ENCODE results near the gene NR6A1. TPM values are rescaled to one million over a fixed set of nuclear protein-coding genes. Genes with fewer than 3 reads are reported as not detected.
A peak's percentile ranks its signal among the peaks of the same experiment; 100 is the strongest.

Gene NR6A1
- total RNA-seq, 6 donors from 2014 or later: 4.2 to 34.6 (median 8.2) TPM

- ATAC-seq (ENCODE audit: low FRiP score in 2 of 2): no peak
- Histone ChIP-seq H3K27me3 (no peaks in the 10 kb centered on the region), H3K4me3 (no peak overlapping the region), H3K4me1 (peaks cover 0 to 6% (median 0%) of the 10 kb centered on the region in 4 donors), H3K27ac (no peak overlapping the region), H3K9me3 (no peaks in the 10 kb centered on the region), H3K36me3 (peaks cover 0 to 15% (median 0%) of the 10 kb centered on the region in 4 donors)
- DNase-seq: peak in 1 of 2 donors; percentile 79
- WGBS, 2 donors: 95 to 97% methylated on average over 33 to 59 of the region's 60 CpGs
- no peak for TF ChIP-seq CTCF (IDR thresholded peaks at IDR 0.05)
- no peak for TF ChIP-seq EP300 (IDR thresholded peaks at IDR 0.05)
- TF ChIP-seq POLR2AphosphoS5 (IDR thresholded peaks at IDR 0.05): no peak
- TF ChIP-seq POLR2A (IDR thresholded peaks at IDR 0.05): no peak
Observed at GRCh38 chr9:124809741-124810500, 38.8 kb upstream of the NR6A1 start.

GRCh38 chr9:124809211-124809610 lies 38.1 kb upstream of the NR6A1 start:
- no peaks in the 10 kb centered on the region for H3K9me3 ChIP-seq
- WGBS, 2 donors: 90 to 96% methylated on average over 6 of the region's 6 CpGs
- no peak overlapping the region for H3K4me3 ChIP-seq
- H3K27ac ChIP-seq: no peak overlapping the region
- ATAC-seq (ENCODE audit: low FRiP score in 2 of 2): no peak
- DNase-seq: no peak
- peaks cover 0 to 15% (median 0%) of the 10 kb centered on the region in 4 donors for H3K36me3 ChIP-seq
- TF ChIP-seq EP300 (IDR thresholded peaks at IDR 0.05): no peak
- no peak for TF ChIP-seq POLR2A (IDR thresholded peaks at IDR 0.05)
- no peak for TF ChIP-seq POLR2AphosphoS5 (IDR thresholded peaks at IDR 0.05)
- no peak for TF ChIP-seq CTCF (IDR thresholded peaks at IDR 0.05)
- H3K27me3 ChIP-seq: no peaks in the 10 kb centered on the region
- peaks cover 0 to 6% (median 0%) of the 10 kb centered on the region in 4 donors for H3K4me1 ChIP-seq

GRCh38 chr9:124808246-124808956 lies 37.3 kb upstream of the NR6A1 start:
- H3K4me3 ChIP-seq: no peak overlapping the region
- peaks cover 0 to 15% (median 0%) of the 10 kb centered on the region in 4 donors for H3K36me3 ChIP-seq
- peaks cover 0 to 6% (median 0%) of the 10 kb centered on the region in 4 donors for H3K4me1 ChIP-seq
- no peak overlapping the region for H3K27ac ChIP-seq
- no peaks in the 10 kb centered on the region for H3K9me3 ChIP-seq
- DNase-seq: no peak
- TF ChIP-seq EP300 (IDR thresholded peaks at IDR 0.05) (no peak), POLR2A (IDR thresholded peaks at IDR 0.05) (no peak)
- WGBS, 2 donors: 86 to 88% methylated on average over 10 to 12 of the region's 12 CpGs
- no peaks in the 10 kb centered on the region for H3K27me3 ChIP-seq
- ATAC-seq (ENCODE audit: low FRiP score in 2 of 2): no peak

GRCh38 chr9:124805186-124805585 lies 34.1 kb upstream of the NR6A1 start:
- 65 to 68% methylated on average over 4 of the region's 4 CpGs for WGBS, 2 donors
- ATAC-seq (ENCODE audit: low FRiP score in 2 of 2) (no peak), DNase-seq (no peak)
- Histone ChIP-seq H3K27me3 (no peaks in the 10 kb centered on the region), H3K9me3 (no peaks in the 10 kb centered on the region), H3K36me3 (peaks cover 0 to 13% (median 0%) of the 10 kb centered on the region in 4 donors), H3K4me1 (peaks cover 7 to 9% (median 8%) of the 10 kb centered on the region in 4 donors), H3K27ac (no peak overlapping the region), H3K4me3 (no peak overlapping the region)
- TF ChIP-seq POLR2AphosphoS5 (IDR thresholded peaks at IDR 0.05) (peak; percentile 10 to 45), CTCF (IDR thresholded peaks at IDR 0.05) (no peak)

- DNase-seq: no peak
- 91% methylated on average over 8 of the region's 8 CpGs; no CpG with 5 or more reads in 1 of the 2 donors for WGBS, 2 donors
- no peak overlapping the region for H3K4me3 ChIP-seq
- no peak for ATAC-seq (ENCODE audit: low FRiP score in 2 of 2)
- H3K27ac ChIP-seq: no peak overlapping the region
- H3K36me3 ChIP-seq: peaks cover 0 to 5% (median 0%) of the 10 kb centered on the region in 4 donors
- no peaks in the 10 kb centered on the region for H3K27me3 ChIP-seq
- H3K4me1 ChIP-seq: peaks cover 12 to 21% (median 16%) of the 10 kb centered on the region in 4 donors
- TF ChIP-seq CTCF (IDR thresholded peaks at IDR 0.05) (no peak), EP300 (IDR thresholded peaks at IDR 0.05) (no peak), POLR2AphosphoS5 (IDR thresholded peaks at IDR 0.05) (no peak), POLR2A (IDR thresholded peaks at IDR 0.05) (no peak)
- H3K9me3 ChIP-seq: no peaks in the 10 kb centered on the region
Observed at GRCh38 chr9:124803911-124804310, 32.8 kb upstream of the NR6A1 start.
